Epithelial cell of proximal tubule (primary cell): ENCODE data around the gene MDM2. TPM values are rescaled to one million over a fixed set of nuclear protein-coding genes. Genes with fewer than 3 reads are reported as not detected.
"Not testable (repeated sequence)": the region's sequence is repeated elsewhere in the genome, so short reads cannot be mapped to it uniquely, and the experiment has no call there.

Experiments
- DNase-seq: peaks from one replicate; pipeline ENCODE4 v3.0.0-alpha.2; 2011; ENCODE audit warnings: low read depth
- H3K4me3 ChIP-seq: 2 replicates; pipeline ENCODE4 v1.5.1; 2011; ENCODE audit warnings: low read depth, mild to moderate bottlenecking, low read length
- total RNA-seq: library from RNA; depleted of rRNA; stranded (reverse); fragments of >200 nt; gene quantifications from 2 replicates; pipeline ENCODE4 v1.2.3, GENCODE V29; 2015
- TF ChIP-seq, protein P1 (sequence below): conservative IDR thresholded peaks from 2 replicates; pipeline ENCODE4 v1.5.1; 2012; ENCODE audit warnings: low read depth, mild to moderate bottlenecking, low read length

MDM2 gene
- total RNA-seq, 1 donor from 2014 or later: 129 TPM

DNA sequence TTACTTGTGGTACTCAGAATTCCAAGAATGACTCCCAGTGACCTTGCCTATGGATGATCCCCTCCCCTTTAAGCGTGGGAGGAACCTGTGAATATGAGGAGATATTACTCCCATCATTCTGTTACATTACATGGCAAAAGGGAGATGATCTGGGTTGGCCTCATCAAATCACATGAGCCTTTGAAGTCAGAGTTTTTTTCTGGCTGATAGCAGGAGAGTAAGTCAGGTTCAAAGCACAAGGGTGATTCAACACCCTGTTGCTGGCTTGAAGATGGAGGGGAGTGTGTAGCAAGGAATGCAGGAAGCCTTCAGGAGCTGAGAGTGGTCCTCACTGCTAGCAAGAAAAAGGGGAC lies 9.1 kb upstream of the MDM2 start:
- TF ChIP-seq, protein P1, sequence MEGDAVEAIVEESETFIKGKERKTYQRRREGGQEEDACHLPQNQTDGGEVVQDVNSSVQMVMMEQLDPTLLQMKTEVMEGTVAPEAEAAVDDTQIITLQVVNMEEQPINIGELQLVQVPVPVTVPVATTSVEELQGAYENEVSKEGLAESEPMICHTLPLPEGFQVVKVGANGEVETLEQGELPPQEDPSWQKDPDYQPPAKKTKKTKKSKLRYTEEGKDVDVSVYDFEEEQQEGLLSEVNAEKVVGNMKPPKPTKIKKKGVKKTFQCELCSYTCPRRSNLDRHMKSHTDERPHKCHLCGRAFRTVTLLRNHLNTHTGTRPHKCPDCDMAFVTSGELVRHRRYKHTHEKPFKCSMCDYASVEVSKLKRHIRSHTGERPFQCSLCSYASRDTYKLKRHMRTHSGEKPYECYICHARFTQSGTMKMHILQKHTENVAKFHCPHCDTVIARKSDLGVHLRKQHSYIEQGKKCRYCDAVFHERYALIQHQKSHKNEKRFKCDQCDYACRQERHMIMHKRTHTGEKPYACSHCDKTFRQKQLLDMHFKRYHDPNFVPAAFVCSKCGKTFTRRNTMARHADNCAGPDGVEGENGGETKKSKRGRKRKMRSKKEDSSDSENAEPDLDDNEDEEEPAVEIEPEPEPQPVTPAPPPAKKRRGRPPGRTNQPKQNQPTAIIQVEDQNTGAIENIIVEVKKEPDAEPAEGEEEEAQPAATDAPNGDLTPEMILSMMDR: no peak
- DNase-seq: no peak
- no peak overlapping the region for H3K4me3 ChIP-seq

DNA sequence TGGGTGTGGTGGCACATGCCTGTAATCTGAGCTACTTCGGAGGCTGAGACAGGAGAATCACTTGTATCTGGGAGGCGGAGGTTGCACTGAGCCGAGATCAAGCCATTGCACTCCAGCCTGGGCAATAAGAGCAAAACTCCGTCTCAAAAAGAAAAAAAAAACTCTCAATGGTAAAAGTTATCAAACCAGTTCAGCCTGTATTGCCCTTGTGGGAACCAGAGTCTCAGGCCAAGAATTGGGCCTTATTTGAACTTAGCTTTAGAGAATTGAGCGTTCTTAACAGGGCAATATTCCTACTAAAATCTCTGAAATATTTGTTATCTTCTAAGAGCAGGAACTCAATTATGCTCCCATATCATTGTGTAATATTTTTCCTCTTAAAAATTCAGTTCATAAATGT lies 7.7 kb upstream of the MDM2 start:
- no peak for DNase-seq
- TF ChIP-seq, protein P1: no peak
- no peak overlapping the region for H3K4me3 ChIP-seq

DNA sequence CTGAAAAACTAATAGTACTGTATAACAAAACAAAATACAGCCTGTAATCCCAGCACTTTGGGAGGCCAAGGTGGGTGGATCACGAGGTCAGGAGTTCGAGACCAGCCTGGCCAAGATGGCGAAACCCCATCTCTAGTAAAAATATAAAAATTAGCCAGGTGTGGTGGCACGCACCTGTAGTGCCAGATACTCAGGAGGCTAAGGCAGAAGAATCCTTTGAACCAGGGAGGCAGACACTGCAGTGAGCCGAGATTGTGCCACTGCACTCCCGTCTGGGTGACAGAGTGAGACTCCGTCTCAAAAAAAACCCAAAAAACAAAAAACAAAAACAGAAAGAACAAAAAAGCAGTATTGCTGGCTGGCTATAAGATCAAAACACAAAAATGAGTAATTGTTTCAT lies 6.9 kb upstream of the MDM2 start:
- H3K4me3 ChIP-seq, DNase-seq: not testable (repeated sequence)

DNA sequence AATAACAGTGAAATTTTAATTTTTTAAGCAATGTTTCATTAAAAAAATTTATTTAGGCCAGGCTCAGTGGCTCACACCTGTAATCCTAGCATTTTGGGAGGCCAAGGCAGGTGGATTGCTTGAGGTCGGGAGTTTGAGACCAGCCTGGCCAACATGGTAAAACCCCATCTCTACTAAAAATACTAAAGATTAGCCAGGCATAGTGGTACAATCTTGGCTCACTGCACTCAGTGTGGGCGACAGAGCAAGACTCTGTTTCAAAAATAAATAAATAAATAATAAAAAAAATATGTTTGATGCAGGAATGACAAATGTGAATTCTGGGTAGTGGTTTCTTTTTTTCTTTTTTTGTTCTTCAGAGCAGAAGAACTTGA lies 5.6 kb upstream of the MDM2 start:
- not testable (repeated sequence) for DNase-seq, H3K4me3 ChIP-seq

DNA sequence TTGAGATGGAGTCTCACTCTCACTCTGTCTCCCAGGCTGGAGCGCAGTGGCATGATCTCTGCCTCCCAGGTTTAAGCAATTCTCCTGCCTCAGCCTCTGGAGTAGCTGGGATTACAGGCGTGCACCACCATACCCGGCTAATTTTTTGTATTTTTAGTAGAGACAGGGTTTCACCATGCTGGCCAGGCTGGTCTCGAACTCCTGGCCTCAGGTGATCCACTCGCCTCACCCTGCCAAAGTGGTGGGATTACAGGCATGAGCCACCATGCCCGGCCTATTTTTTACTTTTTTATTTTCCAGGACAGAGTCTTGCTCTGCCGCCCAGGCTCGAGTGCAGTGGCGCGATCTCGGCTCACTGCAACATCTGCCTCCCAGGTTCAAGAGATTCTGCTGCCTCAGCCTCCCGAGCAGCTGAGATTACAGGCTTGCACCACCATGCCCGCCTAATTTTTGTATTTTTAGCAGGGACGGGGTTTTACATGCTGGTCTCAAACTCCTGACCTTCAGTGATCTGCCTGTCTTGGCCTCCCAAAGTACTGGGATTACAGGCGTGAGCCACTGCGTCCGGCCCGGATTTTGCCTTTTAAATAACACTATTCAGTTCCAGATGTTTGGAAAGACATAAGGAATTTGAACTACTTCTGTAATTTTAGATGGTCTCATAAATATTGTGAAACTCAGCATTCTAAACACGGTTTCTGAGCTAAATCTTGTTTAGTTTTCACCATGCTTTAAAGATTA lies 4.9 kb upstream of the MDM2 start:
- not testable (repeated sequence) for H3K4me3 ChIP-seq, DNase-seq

DNA sequence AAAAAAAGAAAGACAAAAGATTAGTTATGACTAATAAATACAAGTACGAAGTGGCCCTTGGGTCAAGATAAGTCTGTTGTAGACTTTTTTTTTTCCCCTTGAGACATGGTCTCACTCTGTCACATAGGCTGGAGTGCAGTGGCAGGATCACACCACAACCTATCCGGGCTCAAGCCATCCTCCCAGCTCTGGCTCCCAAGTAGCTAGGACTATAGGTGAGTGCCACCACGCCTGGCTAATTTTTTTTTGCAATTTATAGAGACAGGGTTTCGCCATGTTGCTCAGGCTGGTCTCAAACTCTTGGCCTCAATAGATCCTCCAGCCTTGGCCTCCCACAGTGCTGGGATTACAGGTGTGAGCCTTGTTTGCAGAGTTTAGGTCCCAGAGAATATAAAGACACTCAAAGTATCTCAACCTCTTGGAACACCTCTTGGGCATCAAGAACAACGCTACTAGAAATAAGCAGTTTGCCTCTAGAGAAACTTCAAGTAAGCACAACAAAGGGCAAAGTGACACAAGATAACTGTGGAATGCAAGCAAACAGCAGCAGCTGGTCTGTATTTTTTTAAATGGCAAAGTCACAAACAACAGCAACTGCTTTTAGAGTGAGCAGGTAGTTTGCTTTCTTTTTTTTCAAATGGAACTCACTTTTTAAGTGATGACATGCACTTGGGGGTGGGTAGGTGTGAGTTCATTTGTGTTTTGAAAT lies 3.9 kb upstream of the MDM2 start:
- TF ChIP-seq, protein P1: no peak
- no peak for DNase-seq

DNA sequence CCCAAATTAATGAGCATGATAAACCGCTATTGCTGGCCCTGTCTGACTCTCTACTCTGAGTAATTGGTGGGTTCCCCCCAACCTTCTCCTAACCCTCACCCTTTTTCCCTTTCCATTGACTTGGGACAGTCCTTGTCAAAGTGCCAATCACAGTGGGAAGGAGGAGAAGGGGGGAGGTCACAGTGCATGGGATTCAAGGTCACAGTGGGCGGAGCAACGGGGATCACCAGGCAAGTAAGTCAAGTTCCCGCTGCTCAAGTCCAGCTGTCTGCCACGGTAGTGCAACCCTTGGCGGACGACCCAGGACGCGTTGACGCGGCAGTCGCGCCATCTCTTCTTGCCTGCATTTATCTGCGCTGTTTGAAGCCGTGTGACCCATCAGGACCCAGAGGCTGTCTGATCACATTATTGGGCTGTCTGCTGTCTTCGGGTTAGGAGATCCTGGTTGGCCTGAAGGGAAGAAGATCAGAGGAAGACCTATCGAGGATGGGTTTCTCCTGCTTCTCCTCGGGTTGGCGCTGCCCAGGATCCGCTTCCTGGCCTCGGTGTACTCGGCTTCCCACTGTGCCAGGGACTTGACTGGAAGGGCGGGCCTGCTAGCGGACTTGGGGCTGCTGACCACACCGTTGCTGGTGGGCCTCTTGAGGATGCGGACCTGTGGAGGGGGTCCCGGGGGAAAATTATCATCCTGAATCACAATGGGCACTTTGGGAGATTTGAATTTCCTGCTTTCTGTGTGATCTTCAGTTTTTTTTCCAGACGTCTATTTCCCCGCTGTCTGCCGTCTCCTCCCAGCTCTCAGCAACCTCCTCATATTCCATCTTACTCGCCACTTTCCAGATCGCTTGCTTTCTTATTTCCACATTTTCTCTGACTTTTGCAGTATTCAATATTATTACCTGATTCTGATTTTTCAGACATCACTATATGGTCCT lies 3.1 kb upstream of the MDM2 start:
- DNase-seq: no peak
- no peak overlapping the region for H3K4me3 ChIP-seq
- TF ChIP-seq, protein P1: no peak

More for the DNA sequence above, 3.9 kb upstream of the MDM2 start:
- H3K4me3 ChIP-seq: no peak overlapping the region

DNA sequence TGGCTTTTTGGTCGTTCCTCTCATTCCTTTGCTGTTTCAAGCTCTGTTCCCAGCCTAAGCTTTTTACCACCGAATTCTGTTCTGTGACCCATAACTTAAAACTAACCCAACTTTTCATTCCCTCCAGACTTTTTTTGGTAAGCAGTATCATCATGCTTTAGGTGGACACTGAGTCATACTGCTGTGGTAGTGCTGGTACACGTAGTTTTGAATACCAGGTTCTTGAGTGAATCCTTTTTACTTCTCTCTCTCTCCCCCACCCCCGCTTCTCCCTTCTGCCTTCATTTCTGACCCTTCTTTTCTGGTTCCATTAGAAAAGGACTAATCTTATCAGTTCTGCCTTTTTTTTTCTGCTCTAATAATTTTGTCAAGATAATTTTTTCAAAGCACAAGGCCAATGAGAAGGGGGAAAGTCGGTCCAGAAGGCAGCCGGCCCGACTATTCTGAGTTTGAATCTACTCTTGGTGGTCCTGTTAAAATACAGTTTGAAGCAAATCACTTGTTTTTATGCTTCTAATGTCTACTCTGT lies 2.3 kb upstream of the MDM2 start:
- TF ChIP-seq, protein P1: no peak
- no peak overlapping the region for H3K4me3 ChIP-seq
- DNase-seq: no peak
